IMR-90 (cell line): Measurements from ENCODE around the gene TXNDC12.

ENCODE experiments used
- POLR2A ChIP-seq: IDR thresholded peaks from 2 replicates; pipeline ENCODE4 v1.6.1; 2012; ENCODE audit warnings: mild to moderate bottlenecking, low read depth, low read length
- USF2 ChIP-seq: fragments of 150-350 bp; IDR thresholded peaks from 2 replicates; pipeline ENCODE4 v1.6.1; 2017; ENCODE audit warnings: mild to moderate bottlenecking, antibody characterized with exemption, low read length, low read depth

- TF ChIP-seq POLR2A: no peak
- no peak for TF ChIP-seq USF2
Observed at GRCh38 chr1:52057255-52057654, 2.3 kb upstream of the TXNDC12 start.
